H9 (cell line): ENCODE data around the gene MT1A. TPM values are rescaled to one million over a fixed set of nuclear protein-coding genes. Genes with fewer than 3 reads are reported as not detected.

ENCODE experiments used
- DNase-seq: peaks from one replicate; pipeline ENCODE4 v3.0.0-alpha.2; 2017
- H2AFZ ChIP-seq: one replicate; pipeline ENCODE4 v1.6.1; 2013; ENCODE audit warnings: mild to moderate bottlenecking, low read length, control low read depth, moderate library complexity
- H2AK5ac ChIP-seq: 2 replicates; pipeline ENCODE4 v1.6.1; 2013; ENCODE audit warnings: low read length, control low read depth, mixed read lengths; ENCODE audit not compliant: insufficient read length
- H2BK120ac ChIP-seq: one replicate; pipeline ENCODE4 v1.6.1; 2013; ENCODE audit warnings: low read depth, mild to moderate bottlenecking, low read length, control low read depth, inconsistent platforms; ENCODE audit not compliant: poor library complexity, severe bottlenecking
- H2BK12ac ChIP-seq: 2 replicates; pipeline ENCODE4 v1.6.1; 2013; ENCODE audit warnings: low read length, control low read depth, mixed read lengths, low read depth; ENCODE audit not compliant: insufficient read length
- H2BK15ac ChIP-seq: 2 replicates; pipeline ENCODE4 v1.6.1; 2013; ENCODE audit warnings: low read depth, low read length, control low read depth
- H2BK20ac ChIP-seq: one replicate; pipeline ENCODE4 v1.6.1; 2013; ENCODE audit warnings: low read depth, mild to moderate bottlenecking, low read length, control low read depth, inconsistent platforms; ENCODE audit not compliant: poor library complexity, severe bottlenecking
- H2BK5ac ChIP-seq: 2 replicates; pipeline ENCODE4 v1.6.1; 2013; ENCODE audit warnings: low read length, control low read depth, mixed read lengths; ENCODE audit not compliant: insufficient read length
- H3K14ac ChIP-seq: 2 replicates; pipeline ENCODE4 v1.6.1; 2013; ENCODE audit warnings: low read length, control low read depth; ENCODE audit not compliant: insufficient read depth
- H3K18ac ChIP-seq: 2 replicates; pipeline ENCODE4 v1.6.1; 2013; ENCODE audit warnings: low read depth, mild to moderate bottlenecking, mixed read lengths, low read length, control low read depth; ENCODE audit not compliant: insufficient read length
- H3K23ac ChIP-seq: 2 replicates; pipeline ENCODE4 v1.6.1; 2013; ENCODE audit warnings: low read length, control low read depth, mixed read lengths, low read depth; ENCODE audit not compliant: insufficient read length
- H3K23me2 ChIP-seq: 2 replicates; pipeline ENCODE4 v1.6.1; 2013; ENCODE audit warnings: low read depth, mild to moderate bottlenecking, mixed read lengths, low read length, control low read depth; ENCODE audit not compliant: insufficient read length, poor library complexity, severe bottlenecking
- H3K27ac ChIP-seq: 2 replicates; pipeline ENCODE4 v1.5.1; 2013; ENCODE audit warnings: low read length, control low read depth, mixed read lengths, low read depth; ENCODE audit not compliant: insufficient read length
- H3K27me3 ChIP-seq: 2 replicates; pipeline ENCODE4 v1.6.1; 2013; ENCODE audit warnings: low read length, control low read depth, inconsistent platforms; ENCODE audit not compliant: insufficient read depth
- H3K4ac ChIP-seq: 2 replicates; pipeline ENCODE4 v1.6.1; 2013; ENCODE audit warnings: low read depth, mild to moderate bottlenecking, control low read depth, inconsistent platforms, low read length, moderate library complexity
- H3K4me1 ChIP-seq: 2 replicates; pipeline ENCODE4 v1.6.1; 2013; ENCODE audit warnings: low read length, control low read depth, inconsistent platforms; ENCODE audit not compliant: insufficient read depth
- H3K4me2 ChIP-seq: 2 replicates; pipeline ENCODE4 v1.6.1; 2013; ENCODE audit warnings: low read length, control low read depth, mixed read lengths; ENCODE audit not compliant: insufficient read length, insufficient read depth
- H3K56ac ChIP-seq: 2 replicates; pipeline ENCODE4 v1.6.1; 2013; ENCODE audit warnings: low read depth, mild to moderate bottlenecking, mixed read lengths, low read length, control low read depth; ENCODE audit not compliant: insufficient read length
- H3K79me1 ChIP-seq: 2 replicates; pipeline ENCODE4 v1.6.1; 2013; ENCODE audit warnings: low read depth, mild to moderate bottlenecking, moderate library complexity, low read length, control low read depth, inconsistent platforms; ENCODE audit not compliant: insufficient read depth, poor library complexity, severe bottlenecking
- H3K79me2 ChIP-seq: 2 replicates; pipeline ENCODE4 v1.6.1; 2013; ENCODE audit warnings: low read length, control low read depth, inconsistent platforms; ENCODE audit not compliant: insufficient read depth
- H3K9ac ChIP-seq: 2 replicates; pipeline ENCODE4 v1.6.1; 2013; ENCODE audit warnings: low read length, control low read depth, mixed read lengths; ENCODE audit not compliant: insufficient read length; ENCODE audit errors: extremely low read depth
- H3K9me3 ChIP-seq: one replicate; pipeline ENCODE4 v1.6.1; 2013; ENCODE audit warnings: low read depth, low read length, inconsistent platforms; ENCODE audit not compliant: control insufficient read depth
- H3T11ph ChIP-seq: one replicate; pipeline ENCODE4 v1.6.1; 2013; ENCODE audit warnings: mild to moderate bottlenecking, low read length, control low read depth, inconsistent platforms
- H4K20me1 ChIP-seq: one replicate; pipeline ENCODE4 v1.6.1; 2013; ENCODE audit not compliant: control insufficient read depth, insufficient read length, insufficient read depth
- H4K5ac ChIP-seq: 2 replicates; pipeline ENCODE4 v1.6.1; 2013; ENCODE audit warnings: low read depth, mild to moderate bottlenecking, mixed read lengths, low read length, control low read depth; ENCODE audit not compliant: insufficient read length
- H4K8ac ChIP-seq: replicated peaks from 2 replicates; pipeline ENCODE4 v1.6.1; 2013; ENCODE audit warnings: low read length, control low read depth, mixed read lengths, low read depth; ENCODE audit not compliant: insufficient read length
- H4K91ac ChIP-seq: 2 replicates; pipeline ENCODE4 v1.6.1; 2013; ENCODE audit warnings: low read depth, mild to moderate bottlenecking, moderate library complexity, mixed read lengths, low read length, control low read depth; ENCODE audit not compliant: insufficient read length
- H3K27ac Mint-ChIP-seq, 3 experiments: 2 replicates in 2 of 3; 3 replicates in 1 of 3; pipeline ENCODE4 v1.8.0; 2020 to 2021; ENCODE audit warnings: mixed read lengths in 3 of 3, mild to moderate bottlenecking in 1 of 3, moderate library complexity in 1 of 3
- H3K27me3 Mint-ChIP-seq: 2 replicates; pipeline ENCODE4 v1.8.0; 2021; ENCODE audit warnings: low read depth, mild to moderate bottlenecking, moderate library complexity, mixed read lengths
- H3K36me3 Mint-ChIP-seq, 3 experiments: 2 replicates in 2 of 3; 3 replicates in 1 of 3; pipeline ENCODE4 v1.8.0; 2020 to 2021; ENCODE audit warnings: low read depth in 3 of 3, mixed read lengths in 3 of 3; ENCODE audit not compliant: insufficient read depth in 1 of 3
- H3K4me1 Mint-ChIP-seq, 2 experiments: 2 replicates each; pipeline ENCODE4 v1.8.0; 2020; ENCODE audit warnings: mixed read lengths in 2 of 2
- H3K4me3 Mint-ChIP-seq, 2 experiments: 2 replicates in 1 of 2; 3 replicates in 1 of 2; pipeline ENCODE4 v1.8.0; 2020 to 2021; ENCODE audit warnings: mild to moderate bottlenecking in 2 of 2, mixed read lengths in 2 of 2, moderate library complexity in 1 of 2
- H3K9me3 Mint-ChIP-seq, 2 experiments: 2 replicates in 1 of 2; 3 replicates in 1 of 2; pipeline ENCODE4 v1.8.0; 2020; ENCODE audit warnings: mild to moderate bottlenecking in 2 of 2, mixed read lengths in 2 of 2, moderate library complexity in 1 of 2
- WGBS: extraction: QIAGEN DNeasy Blood & Tissue Kit; methylation state at CpG from one replicate; pipeline ENCODE4 v1.1.7; 2013; ENCODE audit warnings: missing lambda C conversion rate, low lambda C conversion rate, mixed read lengths; ENCODE audit not compliant: insufficient read length; ENCODE audit errors: extremely low coverage; 5-methylcytosine and 5-hydroxymethylcytosine counted together
- total RNA-seq: library from RNA; stranded (reverse); gene quantifications from 2 replicates; pipeline ENCODE4 v1.2.1, GENCODE V29; 2021
- TF ChIP-seq, protein P1 (sequence below): fragments of 200-600 bp; sonication (generic); conservative IDR thresholded peaks from 3 replicates; pipeline ENCODE4 v1.8.0; 2021; ENCODE audit warnings: antibody characterized with exemption, mild to moderate bottlenecking

The MT1A gene
- total RNA-seq, 1 experiment from 2014 or later = not detected

DNA sequence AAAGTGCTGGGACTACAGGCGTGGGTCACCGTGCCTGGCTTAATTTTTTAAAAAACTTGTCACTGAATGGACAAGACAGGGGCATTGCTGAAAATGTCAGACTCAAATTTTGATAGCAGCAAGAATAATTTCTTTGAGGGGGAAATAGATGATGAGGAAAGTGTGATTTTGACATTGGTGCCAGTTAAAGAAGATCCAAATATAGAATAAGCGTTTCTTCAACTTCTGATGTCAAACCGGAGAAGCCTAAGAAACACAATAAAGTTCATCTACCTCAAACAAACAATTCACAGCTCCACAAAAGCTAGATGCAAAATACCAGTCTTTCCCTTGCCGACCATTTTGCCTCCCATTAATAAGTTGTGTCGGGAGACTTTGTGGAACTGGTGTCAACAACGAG lies 48.3 kb downstream of the MT1A start:
- H3K27ac Mint-ChIP-seq = no peak overlapping the region
- Histone ChIP-seq H3K23ac (no peak overlapping the region), H3K9ac (no peak overlapping the region), H3K27me3 (no peaks in the 10 kb centered on the region), H4K8ac (no peak overlapping the region), H3K9me3 (no peaks in the 10 kb centered on the region), H3K18ac (no peak overlapping the region), H3K4me1 (no peaks in the 10 kb centered on the region), H2BK120ac (no peak overlapping the region), H3K79me2 (no peaks in the 10 kb centered on the region), H2BK5ac (no peak overlapping the region), H2BK15ac (no peak overlapping the region), H3K14ac (no peak overlapping the region), H2BK12ac (no peak overlapping the region), H2AK5ac (no peak overlapping the region), H4K91ac (no peak overlapping the region), H3T11ph (no peak overlapping the region), H3K56ac (no peak overlapping the region), H4K5ac (no peak overlapping the region), H3K23me2 (peaks cover 6% of the 10 kb centered on the region), H4K20me1 (no peaks in the 10 kb centered on the region), H2BK20ac (no peak overlapping the region), H3K4ac (no peak overlapping the region), H3K27ac (no peak overlapping the region), H3K79me1 (no peaks in the 10 kb centered on the region), H3K4me2 (no peak overlapping the region), H2AFZ (no peak overlapping the region)
- peaks cover 9 to 11% of the 10 kb centered on the region in 2 experiments for H3K9me3 Mint-ChIP-seq
- H3K36me3 Mint-ChIP-seq = peaks cover 3 to 13% (median 8%) of the 10 kb centered on the region in 3 experiments; a peak in 6 of 7 replicates
- no peak overlapping the region for H3K4me3 Mint-ChIP-seq
- TF ChIP-seq, protein P1, sequence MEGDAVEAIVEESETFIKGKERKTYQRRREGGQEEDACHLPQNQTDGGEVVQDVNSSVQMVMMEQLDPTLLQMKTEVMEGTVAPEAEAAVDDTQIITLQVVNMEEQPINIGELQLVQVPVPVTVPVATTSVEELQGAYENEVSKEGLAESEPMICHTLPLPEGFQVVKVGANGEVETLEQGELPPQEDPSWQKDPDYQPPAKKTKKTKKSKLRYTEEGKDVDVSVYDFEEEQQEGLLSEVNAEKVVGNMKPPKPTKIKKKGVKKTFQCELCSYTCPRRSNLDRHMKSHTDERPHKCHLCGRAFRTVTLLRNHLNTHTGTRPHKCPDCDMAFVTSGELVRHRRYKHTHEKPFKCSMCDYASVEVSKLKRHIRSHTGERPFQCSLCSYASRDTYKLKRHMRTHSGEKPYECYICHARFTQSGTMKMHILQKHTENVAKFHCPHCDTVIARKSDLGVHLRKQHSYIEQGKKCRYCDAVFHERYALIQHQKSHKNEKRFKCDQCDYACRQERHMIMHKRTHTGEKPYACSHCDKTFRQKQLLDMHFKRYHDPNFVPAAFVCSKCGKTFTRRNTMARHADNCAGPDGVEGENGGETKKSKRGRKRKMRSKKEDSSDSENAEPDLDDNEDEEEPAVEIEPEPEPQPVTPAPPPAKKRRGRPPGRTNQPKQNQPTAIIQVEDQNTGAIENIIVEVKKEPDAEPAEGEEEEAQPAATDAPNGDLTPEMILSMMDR = no peak
- no peak for DNase-seq
- WGBS = no CpG with 5 or more reads among the region's 7 CpGs
- peaks cover 23% of the 10 kb centered on the region in 2 experiments for H3K4me1 Mint-ChIP-seq
- H3K27me3 Mint-ChIP-seq = peaks cover 41% of the 10 kb centered on the region
